ENCODE measurements around the gene CACNA1S.

DNA sequence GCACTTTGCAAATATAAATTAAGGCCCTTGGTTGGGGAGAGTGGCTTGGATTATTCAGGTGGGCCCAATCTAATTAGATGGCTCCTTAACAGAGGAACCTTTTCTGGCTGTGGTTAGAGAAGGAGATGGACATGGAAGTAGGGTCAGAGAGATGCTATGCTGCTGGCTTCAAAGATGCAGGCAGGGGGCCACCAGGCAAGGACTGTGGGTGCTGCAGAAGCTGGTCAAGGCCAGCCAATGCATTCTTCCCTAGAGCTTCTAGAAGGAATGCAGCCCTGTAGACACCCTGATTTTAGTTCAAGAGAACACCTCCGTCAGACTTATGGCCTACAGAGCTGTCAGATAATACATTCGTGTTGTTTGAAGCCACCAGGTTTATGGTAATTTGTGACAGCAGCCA, 45.7 kb upstream of the CACNA1S start:
- TF ChIP-seq CTCF (IDR thresholded peaks at IDR 0.05): no peak
- no peak for TF ChIP-seq POLR2AphosphoS5 (IDR thresholded peaks at IDR 0.05)
- no peak for TF ChIP-seq POLR2A (IDR thresholded peaks at IDR 0.05)
